GM18867 (cell line): Measurements from ENCODE around the gene DNM2.
"Not testable (repeated sequence)": the region's sequence is repeated elsewhere in the genome, so short reads cannot be mapped to it uniquely, and the experiment has no call there.

Source experiments
- ATAC-seq: cut with Tn5 transposase; IDR thresholded peaks from one replicate; pipeline ENCODE4 v1.9.1; 2021; ENCODE audit warnings: mild to moderate bottlenecking, moderate library complexity; ENCODE audit not compliant: unreplicated experiment

Gene DNM2

DNA sequence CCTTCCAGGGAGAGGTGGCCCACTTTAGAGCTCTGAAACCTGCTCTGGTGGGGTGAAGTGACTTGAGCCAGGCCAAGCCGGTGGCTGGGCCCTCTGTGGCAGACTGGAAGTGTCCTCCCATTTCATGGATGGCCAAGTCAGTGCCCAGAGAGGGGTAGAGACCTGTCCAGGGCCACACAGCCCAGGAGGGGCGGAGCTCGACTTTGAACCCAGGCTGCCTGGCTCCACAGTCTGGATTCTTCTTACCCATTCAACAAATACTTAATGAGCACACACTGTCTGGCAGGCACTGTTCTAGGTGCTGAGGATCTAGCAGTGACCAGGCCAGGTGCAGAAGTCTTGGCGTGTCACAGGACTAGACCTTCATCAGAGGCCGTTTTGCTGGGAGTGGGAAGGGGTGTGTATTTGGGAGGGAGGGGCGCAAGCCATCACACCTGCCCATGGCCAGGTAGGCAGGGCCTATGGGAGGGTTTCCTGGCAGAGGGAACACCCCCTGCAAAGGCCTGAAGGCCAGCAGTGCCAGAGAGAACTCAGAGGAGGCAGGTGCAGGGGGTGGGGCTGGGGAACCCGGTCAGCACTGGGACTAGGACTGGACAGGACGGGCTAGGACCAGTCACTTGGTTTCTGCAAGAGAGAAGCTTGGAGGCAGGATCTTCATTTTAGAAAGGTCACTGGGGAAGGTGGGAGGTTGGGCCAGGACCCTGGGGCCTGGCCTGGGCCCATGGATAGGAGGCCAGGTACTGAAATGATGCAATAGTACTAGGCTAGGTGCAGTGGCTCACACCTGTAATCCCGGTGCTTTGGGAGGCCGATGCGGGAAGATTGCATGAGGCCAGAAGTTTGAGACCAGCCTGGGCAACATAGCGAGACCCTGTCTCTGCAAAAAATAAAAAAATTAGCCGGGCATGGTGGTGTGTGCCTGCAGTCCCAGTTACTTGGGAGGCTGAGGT is 31.8 kb downstream of the DNM2 start:
- ATAC-seq: no peak

DNA sequence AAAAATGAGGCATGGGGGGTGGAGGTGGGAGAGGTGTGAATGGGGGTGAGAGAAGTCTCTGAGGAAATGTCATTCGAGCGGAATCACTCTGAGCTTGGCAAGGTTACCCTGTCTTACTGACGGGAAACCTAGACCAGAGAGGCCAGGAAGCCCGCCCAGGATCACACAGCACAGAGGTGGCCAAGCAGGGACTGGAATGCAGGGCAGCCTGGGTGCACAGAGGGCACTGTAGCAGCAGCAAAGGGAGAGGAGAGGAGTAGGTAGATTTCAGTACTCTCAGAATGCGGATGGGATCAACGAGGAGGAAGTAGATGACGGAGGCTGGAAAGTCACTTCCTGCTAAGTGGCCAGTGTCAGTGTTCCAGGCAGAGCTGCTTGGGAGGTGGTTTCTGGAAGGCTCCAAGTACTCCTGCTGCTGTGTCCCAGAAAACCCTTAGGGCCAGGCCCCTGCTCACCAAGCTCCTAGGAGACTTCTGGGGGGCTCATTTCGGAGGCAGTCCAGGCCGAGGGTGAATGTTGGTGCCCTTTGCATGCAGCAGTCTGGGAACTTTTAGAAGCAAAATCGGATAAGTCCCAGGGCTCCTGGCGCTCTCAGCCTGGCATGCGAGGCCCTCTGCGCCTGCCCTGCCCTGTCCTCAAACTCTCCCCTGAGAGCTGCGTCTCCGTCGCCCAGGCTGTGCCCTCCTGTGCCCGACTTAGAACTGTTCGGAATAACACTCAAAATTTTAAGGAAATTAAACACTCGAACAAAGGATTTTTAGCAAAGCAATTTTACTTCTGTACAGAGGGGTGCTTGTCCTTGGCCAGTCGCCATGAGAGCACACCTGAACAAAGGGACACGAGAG is 33.5 kb downstream of the DNM2 start:
- ATAC-seq: no peak

DNA sequence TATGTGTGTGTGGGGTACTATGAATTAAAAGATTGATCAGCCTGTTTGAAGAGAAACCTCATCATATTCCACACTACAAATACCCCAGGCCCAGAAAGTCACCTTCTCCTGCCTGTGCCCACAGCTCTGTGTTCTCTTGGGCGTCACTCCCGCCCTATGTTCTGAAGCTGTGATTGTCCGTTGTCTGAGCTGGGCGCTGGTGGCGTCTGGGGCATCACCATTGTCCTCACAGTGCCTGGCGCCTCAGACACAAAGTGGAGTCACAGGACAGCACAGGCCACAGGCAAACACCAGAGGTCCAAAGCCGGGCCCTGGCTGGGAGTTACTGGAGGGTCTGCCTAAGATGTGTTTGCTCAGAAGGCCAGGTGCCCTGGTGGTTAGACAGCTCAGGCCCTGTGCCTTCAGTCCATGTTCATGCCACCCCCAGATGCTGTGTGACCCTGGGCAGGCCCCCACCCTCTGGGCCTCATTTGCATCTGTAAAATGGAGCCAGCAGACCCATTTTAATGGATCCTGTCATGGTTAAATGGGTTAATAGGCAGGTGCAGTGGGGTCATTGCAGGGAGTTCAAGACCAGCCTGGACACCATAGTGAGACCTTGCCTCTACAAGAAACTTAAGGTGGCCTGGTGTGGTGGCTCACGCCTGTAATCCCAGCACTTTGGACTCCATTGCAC is 34.5 kb downstream of the DNM2 start:
- ATAC-seq: no peak

DNA sequence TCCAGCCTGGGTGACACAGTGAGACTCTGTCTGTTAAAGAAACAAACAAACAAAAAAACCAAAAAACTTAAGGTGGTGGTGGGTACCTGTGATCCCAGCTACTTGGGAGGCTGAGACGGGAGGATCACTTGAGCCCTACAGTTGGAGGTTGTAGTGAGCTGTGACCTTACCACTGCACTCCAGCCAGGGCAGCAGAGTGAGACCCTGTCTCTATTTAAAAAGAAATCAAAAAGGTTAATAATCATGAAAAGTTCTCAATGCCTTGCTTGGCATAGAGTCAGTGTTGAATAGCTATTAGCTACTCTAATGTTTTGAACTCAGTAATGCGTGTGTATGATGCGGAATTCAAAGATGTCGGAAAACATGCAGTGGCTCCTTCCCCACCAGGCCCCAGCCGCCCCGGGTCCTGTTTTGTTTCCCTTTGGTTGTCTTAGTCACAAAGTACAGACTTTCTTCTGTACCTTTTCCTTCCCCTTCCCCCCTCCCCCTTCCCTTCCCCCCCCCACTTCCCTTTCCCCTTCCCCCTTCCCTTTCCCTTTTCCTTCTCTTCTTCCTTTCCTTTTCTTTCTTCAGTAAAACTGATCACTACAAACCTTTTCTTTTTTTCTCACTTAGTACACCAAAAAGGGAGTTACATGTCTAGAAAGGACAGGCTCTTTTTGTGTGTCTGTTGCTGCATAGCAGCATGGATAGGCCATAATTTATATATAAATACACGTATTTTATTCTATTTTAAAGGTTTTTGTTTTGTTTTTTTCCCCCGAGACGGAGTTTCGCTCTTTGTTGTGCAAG is 35.2 kb downstream of the DNM2 start:
- ATAC-seq: no peak

DNA sequence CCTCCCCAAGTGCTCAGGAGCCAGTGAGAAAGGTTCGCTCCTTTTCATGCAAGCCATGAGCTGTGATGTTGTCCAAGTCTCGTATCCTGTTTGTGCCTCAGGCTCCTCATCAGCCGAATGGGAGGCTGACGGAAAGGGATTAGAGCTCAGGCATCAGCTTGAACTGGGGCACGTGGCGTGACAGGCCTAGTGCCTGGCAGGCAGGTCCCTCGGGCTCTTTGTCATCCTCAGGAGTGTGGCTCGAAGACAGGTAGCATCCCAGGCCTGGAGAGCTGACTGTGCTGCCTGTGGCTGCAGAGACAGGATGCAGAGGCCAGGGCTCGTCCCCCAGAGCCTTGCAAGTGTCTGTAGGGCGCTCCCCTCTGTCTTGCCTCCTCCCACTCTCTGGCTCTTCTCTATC is 38.5 kb downstream of the DNM2 start:
- no peak for ATAC-seq

DNA sequence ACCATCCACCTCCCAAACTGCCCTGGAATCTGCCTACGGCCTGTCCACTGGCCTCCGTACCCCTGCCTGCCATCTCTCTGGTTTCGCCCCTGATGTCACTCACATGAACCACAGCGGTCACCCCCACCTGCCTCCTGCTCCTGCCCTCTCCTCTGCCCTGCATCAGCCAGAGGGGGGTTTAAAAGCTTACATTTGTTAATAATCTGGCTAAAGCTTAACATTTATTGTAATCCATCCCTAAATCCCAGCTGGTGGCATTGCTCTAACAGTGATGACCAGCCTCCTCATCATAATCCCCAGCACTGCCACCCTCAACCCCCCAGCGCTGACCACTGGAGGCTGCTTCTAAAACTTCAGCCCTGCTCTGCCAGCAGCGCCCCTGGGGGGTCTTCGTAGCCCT is 38.9 kb downstream of the DNM2 start:
- ATAC-seq: no peak

DNA sequence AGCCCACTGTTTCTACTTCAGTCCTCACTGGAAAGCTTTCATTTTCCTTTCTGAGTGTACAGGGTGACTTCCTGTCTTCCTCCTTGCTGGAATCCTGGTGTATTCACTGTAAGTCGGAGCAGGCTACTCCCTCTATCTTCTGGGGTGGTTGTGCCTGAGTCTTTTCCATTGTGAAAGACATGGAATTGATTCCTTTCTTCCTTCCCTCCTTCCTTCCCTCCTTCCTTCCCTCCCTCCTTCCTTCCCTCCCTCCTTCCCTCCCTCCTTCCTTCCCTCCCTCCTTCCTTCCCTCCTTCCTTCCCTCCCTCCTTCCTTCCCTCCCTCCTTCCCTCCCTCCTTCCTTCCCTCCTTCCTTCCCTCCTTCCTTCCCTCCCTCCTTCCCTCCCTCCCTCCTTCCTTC is 40.2 kb downstream of the DNM2 start:
- not testable (repeated sequence) for ATAC-seq

DNA sequence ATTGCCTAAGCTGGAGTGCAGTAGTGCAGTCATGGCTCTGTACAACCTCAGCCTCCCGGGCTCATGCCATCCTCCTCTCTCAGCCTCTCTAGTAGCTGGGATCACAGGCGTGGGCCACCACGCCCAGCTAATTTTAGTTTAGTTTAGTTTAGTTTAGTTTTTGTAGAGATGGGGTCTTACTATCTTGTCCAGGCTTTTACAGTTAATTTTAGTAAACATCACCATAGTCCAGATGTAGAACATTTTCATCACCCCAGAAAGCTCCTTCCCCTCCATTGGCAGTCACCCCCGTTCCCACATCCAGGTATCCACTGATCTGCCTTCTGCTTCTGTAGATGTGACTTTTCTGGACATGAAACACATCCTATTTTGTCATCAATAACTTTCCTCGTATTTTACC is 41.1 kb downstream of the DNM2 start:
- no peak for ATAC-seq

DNA sequence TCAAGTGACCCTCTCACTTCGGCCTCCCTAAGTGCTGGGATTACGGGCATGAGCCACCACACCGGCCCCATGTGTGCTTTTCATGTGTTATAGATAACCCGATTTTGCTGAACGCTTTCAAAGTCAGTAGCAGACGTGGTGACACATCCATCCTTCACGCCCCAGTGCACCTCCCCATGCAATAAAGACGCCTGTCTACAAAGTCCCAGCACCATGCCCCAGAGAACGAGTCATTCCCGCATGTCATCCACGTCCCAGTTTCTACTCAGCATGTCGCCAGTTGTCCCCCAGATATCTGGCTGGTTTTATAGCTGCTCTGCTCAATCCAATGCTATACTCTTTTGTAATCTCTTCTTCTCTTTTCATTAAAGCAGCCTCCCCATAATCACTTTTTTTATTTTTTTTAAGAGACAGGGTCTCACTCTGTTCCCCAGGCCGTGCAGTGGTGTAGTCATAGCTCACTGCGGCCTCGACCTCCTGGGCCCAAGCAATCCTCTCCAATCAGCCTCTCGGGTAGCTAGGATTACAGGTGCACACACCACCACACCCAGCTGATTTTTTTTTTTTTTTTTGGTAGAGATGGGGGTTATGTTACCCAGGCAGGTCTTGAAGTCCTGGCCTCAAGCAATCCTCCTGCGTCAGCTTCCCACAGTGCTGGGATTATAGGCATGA is 42.5 kb downstream of the DNM2 start:
- no peak for ATAC-seq

DNA sequence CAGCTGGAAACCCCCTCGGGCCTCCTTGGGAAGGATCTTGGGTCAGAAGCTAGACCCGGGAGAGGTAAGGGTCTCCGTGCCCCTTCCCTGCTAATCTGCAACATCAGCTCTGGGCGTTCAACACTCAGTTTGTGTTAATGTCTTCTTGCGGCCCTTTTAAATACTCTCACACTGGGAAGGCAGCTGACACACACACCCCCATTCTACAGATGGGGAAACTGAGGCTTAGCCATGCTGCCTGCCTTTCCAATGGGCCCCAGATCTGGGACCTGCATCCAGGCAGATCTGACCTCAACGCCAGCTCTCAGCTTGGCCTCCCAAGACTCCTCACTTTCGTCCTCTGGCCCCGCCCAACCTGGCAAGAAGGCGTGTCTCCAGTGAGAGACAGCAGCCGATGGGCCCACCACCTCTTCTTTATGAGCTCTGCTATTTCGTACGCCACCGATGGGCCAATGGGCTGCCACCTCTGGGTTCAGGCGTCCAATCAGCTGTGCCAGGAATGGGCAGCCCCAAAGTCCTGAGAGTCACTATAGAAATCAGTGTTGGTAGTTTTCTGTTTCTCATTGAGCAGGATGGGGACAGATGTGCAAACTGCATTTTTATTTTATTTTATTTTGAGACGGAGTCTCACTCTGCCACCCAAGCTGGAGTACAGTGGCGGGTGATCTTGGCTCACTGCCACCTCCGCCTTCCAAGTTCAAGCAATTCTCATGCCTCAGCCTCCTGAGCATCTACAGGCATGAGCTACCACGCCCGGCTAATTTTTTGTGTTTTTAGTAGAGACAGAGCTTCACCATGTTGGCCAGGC is 43.8 kb downstream of the DNM2 start:
- ATAC-seq: no peak

DNA sequence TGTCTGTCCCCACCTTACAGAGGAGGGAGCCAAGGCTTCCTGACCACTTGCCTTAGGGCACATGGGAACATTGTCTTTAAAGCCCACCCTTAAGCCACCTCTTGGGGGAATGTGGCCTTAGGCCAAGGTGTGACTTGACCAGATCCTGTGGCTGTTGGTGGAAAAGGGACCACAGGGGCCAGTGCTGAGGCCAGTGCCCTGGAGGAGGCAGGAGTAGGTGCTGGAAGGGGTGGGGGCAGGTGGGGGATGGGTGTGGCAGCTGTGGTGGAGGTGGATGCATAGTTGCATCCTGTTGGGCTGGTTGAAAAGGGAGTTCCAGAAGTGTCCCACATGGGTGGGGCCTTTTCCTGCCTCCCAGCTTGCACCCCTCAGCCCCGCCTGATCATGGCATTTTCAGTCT is 44.8 kb downstream of the DNM2 start:
- ATAC-seq: no peak

DNA sequence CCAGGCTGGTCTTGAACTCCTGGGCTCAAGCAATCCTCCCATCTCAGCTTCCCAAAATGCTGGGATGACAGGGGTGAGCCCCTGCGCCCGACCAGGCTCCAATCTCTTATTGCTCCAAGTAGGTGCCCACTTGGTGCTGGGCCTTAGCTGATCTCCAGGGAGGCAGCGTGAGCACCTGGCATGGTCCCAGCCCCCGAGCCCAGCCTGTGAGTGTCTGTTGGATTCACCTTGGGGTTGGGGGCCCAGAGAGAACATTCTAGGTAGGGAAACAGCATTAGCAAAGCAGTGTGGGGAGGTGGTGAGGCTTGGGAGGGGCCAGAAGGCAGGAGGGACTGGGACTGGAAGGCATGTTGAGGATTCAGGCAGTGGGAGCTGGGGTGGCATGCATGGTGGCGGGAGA is 45.5 kb downstream of the DNM2 start:
- no peak for ATAC-seq

DNA sequence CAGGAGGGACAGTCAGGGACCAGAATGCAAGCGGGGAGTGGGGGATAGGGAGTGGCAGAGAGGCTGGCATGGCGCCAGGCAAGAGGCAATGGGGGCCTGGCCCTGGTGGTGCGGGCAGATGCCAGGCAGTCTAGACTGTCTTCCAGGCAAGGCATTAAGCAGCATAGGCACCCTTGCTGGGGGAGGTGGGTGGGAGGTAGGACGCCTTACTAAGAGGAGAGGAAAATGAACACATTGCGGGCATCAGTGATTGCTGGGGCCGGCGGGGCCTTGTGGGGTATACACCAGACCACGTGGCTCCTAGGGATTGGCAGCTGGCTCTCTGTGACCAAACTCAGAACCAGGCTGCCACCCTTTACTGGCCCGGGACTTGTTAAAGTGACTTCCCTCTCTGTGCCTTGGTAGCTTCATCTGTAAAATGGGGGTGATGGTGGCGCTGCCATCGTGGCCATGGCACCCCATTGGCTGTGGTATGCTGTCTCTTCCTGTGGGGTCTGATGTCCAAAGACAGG is 46.0 kb downstream of the DNM2 start:
- no peak for ATAC-seq

DNA sequence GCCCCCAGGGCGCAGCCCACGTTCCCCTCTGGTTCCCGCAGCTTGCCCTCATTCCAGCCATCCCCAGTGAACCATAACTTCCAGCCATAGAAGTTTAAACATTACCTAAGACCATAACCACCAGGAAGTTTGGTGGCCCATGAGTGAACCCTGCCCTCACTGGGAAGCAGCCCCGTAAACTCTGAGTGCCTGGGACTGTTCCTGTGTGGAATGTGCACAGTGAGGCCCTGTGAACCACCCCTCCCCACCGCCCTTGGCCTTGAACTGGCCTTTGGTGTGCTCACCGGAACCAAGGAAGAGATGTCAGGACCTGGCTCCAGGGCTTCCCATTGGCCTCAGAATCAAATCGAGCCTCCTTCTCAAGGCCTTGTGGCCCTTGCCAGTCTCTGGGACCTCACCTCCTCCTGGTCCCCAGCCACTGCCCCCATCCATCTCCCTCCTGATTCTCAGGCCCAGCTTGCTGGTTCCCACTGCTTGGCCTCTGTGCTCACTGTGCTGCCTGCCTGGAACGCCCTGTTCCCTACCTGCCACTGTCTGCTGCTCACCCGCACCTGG is 46.5 kb downstream of the DNM2 start:
- no peak for ATAC-seq

DNA sequence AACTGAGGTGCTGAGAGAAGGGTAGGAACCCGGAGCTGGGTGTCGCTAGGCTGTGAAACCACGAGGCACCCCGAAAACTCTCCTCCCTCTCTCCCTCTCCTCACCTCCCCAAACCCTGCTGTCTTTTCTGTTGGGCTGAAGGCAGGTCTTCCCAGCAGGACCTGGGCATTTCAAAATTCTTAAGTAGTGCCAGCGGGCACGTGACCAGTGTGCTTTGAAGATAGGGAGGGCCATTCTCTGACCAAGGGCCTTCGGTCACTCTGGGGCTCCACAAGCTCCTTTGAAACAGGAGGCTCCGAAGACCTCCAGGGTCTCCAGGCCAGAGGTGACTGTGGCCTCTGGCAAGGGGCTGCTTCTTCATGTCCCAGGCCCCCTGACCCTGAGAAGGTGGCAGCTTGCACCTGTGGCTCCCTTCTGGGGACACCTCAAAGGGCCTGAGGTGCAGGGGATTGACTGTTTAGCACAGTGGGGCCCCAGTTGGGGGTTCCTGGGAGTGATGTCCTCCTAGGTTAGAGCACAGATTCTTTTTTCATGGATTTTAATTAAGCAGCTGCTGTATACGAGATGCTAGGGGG is 48.3 kb downstream of the DNM2 start:
- no peak for ATAC-seq

DNA sequence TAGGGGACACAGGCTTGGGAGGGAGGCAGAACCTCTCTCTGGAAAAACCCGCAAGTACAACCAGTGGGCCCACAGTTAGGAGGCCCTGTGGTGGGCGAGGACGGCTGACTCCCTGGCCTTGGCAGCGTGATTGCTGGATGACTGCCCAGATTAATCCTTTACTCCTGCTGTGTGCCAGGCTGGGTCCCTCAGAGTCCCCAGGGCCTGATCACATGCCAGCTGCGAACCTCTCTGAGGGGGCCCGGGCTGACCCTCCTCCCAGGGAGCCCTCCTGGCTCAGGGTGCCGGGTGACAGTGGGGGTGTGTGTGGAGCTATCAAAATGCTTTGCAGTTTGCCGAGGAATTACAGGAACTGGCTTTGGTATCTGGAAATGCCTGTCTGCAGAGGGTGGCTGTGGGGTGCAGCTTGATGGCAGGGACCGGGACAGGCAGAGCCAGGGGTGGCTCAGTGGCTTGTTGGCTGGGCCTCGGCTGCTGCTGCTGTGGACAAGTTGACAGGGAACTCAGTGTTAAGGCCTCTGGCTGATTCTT is 48.9 kb downstream of the DNM2 start:
- ATAC-seq: no peak

DNA sequence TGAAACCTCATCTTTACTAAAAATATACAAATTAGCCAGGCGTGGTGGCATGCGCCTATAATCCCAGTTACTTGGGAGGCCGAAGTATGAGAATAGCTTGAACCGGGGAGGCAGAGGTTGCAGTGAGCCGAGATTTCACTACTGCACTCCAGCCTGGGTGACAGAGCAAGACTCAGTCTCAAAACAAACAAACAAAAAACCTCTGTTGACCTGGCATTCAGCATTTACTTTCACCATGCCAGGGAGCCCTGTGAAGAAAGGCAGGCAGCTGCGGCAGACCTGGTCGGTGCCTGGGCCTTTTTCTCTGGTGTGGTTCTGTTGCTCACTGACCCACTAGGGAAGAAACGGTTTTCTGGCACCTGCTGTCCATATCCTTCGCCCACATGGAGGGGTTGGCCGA is 49.8 kb downstream of the DNM2 start:
- ATAC-seq: no peak

DNA sequence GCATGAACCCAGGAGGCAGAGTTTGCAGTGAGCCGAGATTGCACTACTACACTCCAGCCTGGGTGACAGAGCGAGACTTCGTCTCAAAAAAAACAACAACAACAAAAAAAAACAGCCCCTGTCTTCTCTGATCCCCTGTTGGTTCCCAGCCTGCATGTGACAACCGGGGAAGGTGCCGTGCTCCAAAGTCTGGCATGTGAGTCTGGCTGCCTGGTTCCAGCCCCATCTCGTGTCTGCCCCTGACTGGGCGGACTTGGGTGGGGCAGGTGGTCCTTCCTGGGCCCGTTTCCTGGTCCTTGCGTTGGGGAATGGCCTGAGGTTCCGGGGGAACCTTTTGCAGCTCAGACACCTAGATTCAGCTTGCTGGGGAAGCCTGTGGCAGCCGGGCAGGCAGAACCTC is 50.5 kb downstream of the DNM2 start:
- no peak for ATAC-seq
